ENCODE data around the gene PRPF8. TPM values are rescaled to one million over a fixed set of nuclear protein-coding genes. Genes with fewer than 3 reads are reported as not detected.
A peak's percentile ranks its signal among the peaks of the same experiment; 100 is the strongest.

The PRPF8 gene
- total RNA-seq, 1 donor from 2014 or later, result 432 TPM

- no peak overlapping the region for H3K27ac Mint-ChIP-seq
- peaks cover 15% of the 10 kb centered on the region for H3K4me1 Mint-ChIP-seq
Measured at GRCh38 chr17:1640329-1641064, 44.2 kb downstream of the PRPF8 start.

GRCh38 chr17:1639549-1640180, 45.0 kb downstream of the PRPF8 start:
- H3K4me1 Mint-ChIP-seq, result peaks cover 10% of the 10 kb centered on the region
- H3K9me3 Mint-ChIP-seq, result no peaks in the 10 kb centered on the region
- no peak for DNase-seq
- H3K4me3 Mint-ChIP-seq, result no peak overlapping the region
- intact Hi-C loops (cut with micrococcal nuclease), result no loop called here
- peaks cover 6% of the 10 kb centered on the region for H3K36me3 Mint-ChIP-seq (ENCODE audit: low read depth)
- no peak overlapping the region for H3K27ac Mint-ChIP-seq
- no peaks in the 10 kb centered on the region for H3K27me3 Mint-ChIP-seq

More at GRCh38 chr17:1640329-1641064, 44.2 kb downstream of the PRPF8 start:
- intact Hi-C loops (cut with micrococcal nuclease), result no loop called here
- Mint-ChIP-seq H3K36me3 (ENCODE audit: low read depth) (peaks cover 9% of the 10 kb centered on the region), H3K27me3 (no peaks in the 10 kb centered on the region), H3K9me3 (no peaks in the 10 kb centered on the region), H3K4me3 (no peak overlapping the region)
- DNase-seq, result no peak

DNA sequence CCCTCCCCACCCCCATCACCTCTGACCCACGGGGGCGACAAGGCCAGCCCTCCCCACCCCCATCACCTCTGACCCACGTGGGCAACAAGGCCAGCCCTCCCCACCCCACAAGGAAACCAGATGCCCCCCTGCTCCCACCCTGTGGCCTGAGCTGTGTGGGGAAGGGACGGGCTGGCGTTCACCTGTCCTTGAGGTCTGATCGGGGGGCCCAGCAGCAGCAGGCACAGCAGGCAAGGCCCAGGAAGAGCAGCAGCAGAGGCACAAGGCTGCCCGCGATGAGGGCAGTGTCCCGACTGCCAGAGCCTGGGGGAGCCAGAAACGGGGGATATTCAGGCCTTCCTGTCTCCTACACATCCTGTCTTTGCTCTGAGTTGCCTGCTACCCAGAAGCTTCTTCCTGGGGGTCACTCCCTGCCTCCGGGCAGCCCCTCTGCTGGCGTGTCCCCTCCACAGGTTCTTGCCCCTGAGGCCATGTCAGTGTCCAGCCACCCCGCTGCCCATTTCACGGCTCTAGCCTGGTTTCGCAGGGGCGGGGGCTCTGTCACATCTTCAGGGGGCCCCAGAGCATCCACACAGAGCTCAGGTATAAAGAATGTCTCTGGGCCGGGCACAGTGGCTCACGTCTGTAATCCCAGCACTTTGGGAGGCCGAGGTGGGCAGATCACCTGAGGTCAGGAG, 45.9 kb downstream of the PRPF8 start:
- Mint-ChIP-seq H3K9me3 (no peaks in the 10 kb centered on the region), H3K27me3 (no peaks in the 10 kb centered on the region), H3K27ac (no peak overlapping the region), H3K4me1 (peaks cover 2% of the 10 kb centered on the region), H3K4me3 (no peak overlapping the region), H3K36me3 (ENCODE audit: low read depth) (peaks cover 6% of the 10 kb centered on the region)
- DNase-seq, result no peak
- intact Hi-C loops (cut with micrococcal nuclease), result no loop called here

DNA sequence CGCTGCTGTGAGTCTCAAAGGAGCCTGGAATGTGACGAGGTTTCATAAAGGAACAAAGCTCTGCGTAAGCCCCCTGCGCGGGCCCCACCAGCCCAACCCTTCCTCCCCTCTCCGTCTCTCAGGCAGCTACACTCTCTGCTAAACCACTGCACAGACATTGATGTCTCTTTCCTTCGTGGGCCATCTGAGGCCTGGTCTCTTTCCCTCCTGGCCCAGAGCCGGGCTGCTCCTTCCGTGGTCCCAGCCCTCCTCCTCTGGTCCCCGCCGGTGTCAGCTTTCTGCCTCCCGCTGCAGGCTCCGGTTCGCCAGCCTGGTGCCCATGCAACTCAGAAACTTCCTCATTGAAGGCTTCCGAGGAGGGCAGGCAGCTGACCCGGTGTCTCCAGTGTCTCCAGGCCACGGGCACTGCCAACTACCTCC, 46.5 kb downstream of the PRPF8 start:
- no peak overlapping the region for H3K4me3 Mint-ChIP-seq

DNA sequence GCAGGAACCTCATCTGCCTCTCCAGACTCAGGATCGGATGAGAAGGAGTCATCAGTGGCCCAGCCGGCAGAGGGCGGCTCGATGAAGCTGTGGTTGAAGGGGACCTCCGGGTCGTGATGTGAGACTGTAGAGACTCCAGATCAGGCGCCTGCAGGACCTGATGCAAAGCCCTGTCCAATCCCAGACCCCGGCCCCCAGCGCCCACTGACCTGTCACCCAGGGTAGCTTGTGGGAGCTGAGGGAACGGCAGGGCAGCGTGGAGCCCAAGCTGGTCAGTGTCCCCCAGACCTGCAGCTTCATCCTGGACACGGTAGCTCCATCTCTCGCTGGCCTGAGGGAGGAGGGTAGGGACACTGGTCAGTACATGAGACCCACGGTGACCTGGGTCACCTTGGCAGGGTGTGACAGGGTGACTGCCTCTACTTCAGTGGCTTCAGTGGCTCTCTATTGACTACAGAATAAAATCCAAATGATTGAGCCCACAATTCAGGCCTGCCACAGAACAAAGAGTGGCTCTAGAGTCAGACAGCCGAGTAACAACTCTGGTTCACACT, 47.9 kb downstream of the PRPF8 start:
- H3K9me3 Mint-ChIP-seq, result no peaks in the 10 kb centered on the region
- intact Hi-C loops (cut with micrococcal nuclease), result no loop called here
- no peak overlapping the region for H3K4me3 Mint-ChIP-seq
- no peak for DNase-seq
- peaks cover 2% of the 10 kb centered on the region for H3K4me1 Mint-ChIP-seq
- no peak overlapping the region for H3K27ac Mint-ChIP-seq
- H3K27me3 Mint-ChIP-seq, result no peaks in the 10 kb centered on the region
- H3K36me3 Mint-ChIP-seq (ENCODE audit: low read depth), result peaks cover 6% of the 10 kb centered on the region

More for the DNA sequence above, 46.5 kb downstream of the PRPF8 start:
- H3K4me1 Mint-ChIP-seq, result peaks cover 2% of the 10 kb centered on the region
- H3K36me3 Mint-ChIP-seq (ENCODE audit: low read depth), result peaks cover 6% of the 10 kb centered on the region
- no peak for DNase-seq
- H3K27me3 Mint-ChIP-seq, result no peaks in the 10 kb centered on the region
- H3K27ac Mint-ChIP-seq, result no peak overlapping the region
- intact Hi-C loops (cut with micrococcal nuclease), result no loop called here
- no peaks in the 10 kb centered on the region for H3K9me3 Mint-ChIP-seq

DNA sequence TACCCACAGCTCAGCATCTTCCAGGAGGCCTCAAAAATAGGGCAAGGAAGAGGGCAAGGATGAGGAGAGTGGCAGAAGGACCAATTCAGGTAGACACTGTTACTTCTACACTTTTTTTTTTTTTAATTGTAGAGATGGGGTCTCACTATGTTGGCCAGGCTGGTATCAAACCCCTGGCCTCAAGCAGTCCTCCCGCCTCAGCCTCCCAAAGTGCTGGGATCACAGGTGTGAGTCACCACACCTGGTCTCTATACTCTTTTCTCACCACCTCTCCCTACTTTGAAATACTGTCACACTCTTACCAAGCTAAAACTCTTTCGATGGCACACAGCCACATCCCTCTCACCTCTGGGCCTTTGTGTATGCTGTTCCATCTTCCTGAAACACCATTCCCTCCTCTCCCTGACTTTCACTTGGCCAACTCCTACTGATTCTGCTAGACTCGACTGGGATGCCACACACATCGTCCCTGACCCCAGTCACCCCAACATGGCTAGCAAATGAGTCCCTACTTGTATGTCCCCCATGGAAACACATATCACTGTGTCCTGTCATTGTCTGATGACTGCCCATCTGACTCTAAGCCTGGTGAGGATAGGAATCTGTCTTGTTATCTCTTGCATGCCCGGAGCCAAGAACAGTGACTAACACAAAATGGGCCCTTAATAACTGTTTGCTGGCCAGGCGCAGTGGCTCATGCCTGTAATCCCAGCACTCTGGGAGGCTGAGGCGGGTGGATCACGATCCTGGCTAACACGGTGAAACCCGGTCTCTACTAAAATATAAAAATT, 48.8 kb downstream of the PRPF8 start:
- H3K36me3 Mint-ChIP-seq (ENCODE audit: low read depth), result peaks cover 6% of the 10 kb centered on the region
- no peak overlapping the region for H3K4me3 Mint-ChIP-seq
- H3K9me3 Mint-ChIP-seq, result no peaks in the 10 kb centered on the region
- intact Hi-C loops (cut with micrococcal nuclease), result no loop called here
- H3K4me1 Mint-ChIP-seq, result peaks cover under 1% of the 10 kb centered on the region
- peaks cover 6% of the 10 kb centered on the region for H3K27me3 Mint-ChIP-seq
- no peak for DNase-seq
- no peak overlapping the region for H3K27ac Mint-ChIP-seq

- no peak overlapping the region for H3K4me3 Mint-ChIP-seq
- intact Hi-C loops (cut with micrococcal nuclease), result no loop called here
- DNase-seq, result no peak
- H3K36me3 Mint-ChIP-seq (ENCODE audit: low read depth), result peaks cover 6% of the 10 kb centered on the region
- H3K9me3 Mint-ChIP-seq, result no peaks in the 10 kb centered on the region
- H3K27me3 Mint-ChIP-seq, result peaks cover 14% of the 10 kb centered on the region
- H3K27ac Mint-ChIP-seq, result no peak overlapping the region
- peaks cover 3% of the 10 kb centered on the region for H3K4me1 Mint-ChIP-seq
Measured at GRCh38 chr17:1634841-1635650, 49.6 kb downstream of the PRPF8 start.

GRCh38 chr17:1630662-1631061, 54.0 kb downstream of the PRPF8 start:
- peak overlapping the region; percentile 88 for H3K4me3 Mint-ChIP-seq
- peaks cover 37% of the 10 kb centered on the region for H3K27me3 Mint-ChIP-seq
- H3K36me3 Mint-ChIP-seq (ENCODE audit: low read depth), result no peaks in the 10 kb centered on the region
- H3K9me3 Mint-ChIP-seq, result no peaks in the 10 kb centered on the region
- peaks cover 25% of the 10 kb centered on the region for H3K4me1 Mint-ChIP-seq
- DNase-seq, result no peak
- intact Hi-C loops (cut with micrococcal nuclease), result no loop called here
- no peak overlapping the region for H3K27ac Mint-ChIP-seq

GRCh38 chr17:1629504-1630310, 55.0 kb downstream of the PRPF8 start:
- peak; percentile 93 for DNase-seq
- Mint-ChIP-seq H3K4me1 (peaks cover 25% of the 10 kb centered on the region), H3K4me3 (peak overlapping the region; percentile 88), H3K9me3 (no peaks in the 10 kb centered on the region), H3K27ac (peak overlapping the region; percentile 85), H3K27me3 (peaks cover 42% of the 10 kb centered on the region), H3K36me3 (ENCODE audit: low read depth) (no peaks in the 10 kb centered on the region)
- intact Hi-C loops (cut with micrococcal nuclease), result loop anchor here (2.0 to 10.0 kb wide), 2 partner anchors 63 to 255 kb away; no protein-coding TSS in a partner anchor

DNA sequence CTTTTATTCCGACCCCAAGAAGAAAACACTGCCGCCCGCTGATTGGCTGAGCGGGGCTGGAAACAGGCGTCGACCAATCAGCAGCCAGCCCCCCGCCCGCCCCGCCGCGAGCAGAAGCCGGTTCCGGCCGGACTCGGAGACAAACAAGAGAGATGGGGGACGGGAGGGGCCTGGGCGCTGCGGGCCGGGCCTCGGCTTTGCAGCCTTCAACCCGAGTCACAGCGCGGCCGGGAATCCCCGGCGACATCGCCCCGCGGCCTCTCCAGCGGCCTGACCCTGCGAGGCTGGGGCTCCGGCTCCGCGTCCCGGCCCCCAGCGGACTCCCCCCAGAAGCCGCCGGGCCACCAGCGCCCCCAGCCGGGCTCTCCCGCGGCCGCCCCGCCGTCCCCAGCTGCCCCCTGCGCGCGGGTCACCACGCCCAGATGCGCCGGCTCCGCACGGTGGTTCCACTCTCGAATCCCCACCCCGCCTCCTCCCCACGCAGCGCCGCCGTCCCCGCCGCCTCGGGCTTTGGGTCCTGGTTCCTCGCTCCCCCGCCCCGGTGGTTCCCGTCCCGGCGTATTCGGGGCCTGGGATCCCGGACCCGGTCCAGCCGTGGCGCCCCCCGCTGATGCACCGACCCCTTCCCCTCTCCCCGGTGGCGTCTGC, 55.7 kb downstream of the PRPF8 start:
- intact Hi-C loops (cut with micrococcal nuclease), result loop anchor here (1.0 to 10.0 kb wide), 4 partner anchors 22 to 254 kb away; no protein-coding TSS in a partner anchor
- no peaks in the 10 kb centered on the region for H3K9me3 Mint-ChIP-seq
- peak overlapping the region; percentile 97 for H3K4me3 Mint-ChIP-seq
- peak; percentile 95 for DNase-seq
- no peaks in the 10 kb centered on the region for H3K36me3 Mint-ChIP-seq (ENCODE audit: low read depth)
- peak overlapping the region; percentile 93 for H3K27ac Mint-ChIP-seq
- H3K4me1 Mint-ChIP-seq, result peaks cover 25% of the 10 kb centered on the region
- peaks cover 43% of the 10 kb centered on the region for H3K27me3 Mint-ChIP-seq

GRCh38 chr17:1627982-1628855, 56.4 kb downstream of the PRPF8 start, which contains the start of gene SLC43A2:
TSS of gene SLC43A2 (minus strand) at chr17:1628834. CDS start at chr17:1627874, 960 bp downstream.
- no peaks in the 10 kb centered on the region for H3K9me3 Mint-ChIP-seq
- peak within 1 kb of the TSS; percentile 93 for H3K27ac Mint-ChIP-seq
- H3K4me3 Mint-ChIP-seq, result peak within 1 kb of the TSS; percentile 97
- intact Hi-C loops (cut with micrococcal nuclease), result loop anchor here (1.0 to 10.0 kb wide), 4 partner anchors 21 to 253 kb away; no protein-coding TSS in a partner anchor
- peaks cover 45% of the 10 kb centered on the region for H3K27me3 Mint-ChIP-seq
- DNase-seq, result peak; percentile 94
- no peaks in the 10 kb centered on the region for H3K36me3 Mint-ChIP-seq (ENCODE audit: low read depth)
- H3K4me1 Mint-ChIP-seq, result peaks cover 25% of the 10 kb centered on the region

Measured in activated CD4-positive, alpha-beta T cell treated with anti-CD3 and anti-CD28 coated beads, Interleukin-2, amount 10 ng/mL, durations not matched to agents 24 days and 14 days (primary cell).